Stimulated activated CD4-positive, alpha-beta T cell treated with anti-CD3 and anti-CD28 coated beads, TNF-alpha, amount 100 ng/mL, for 4 hours (primary cell): Measurements from ENCODE around the gene SLC43A2.

Source experiments
- DNase-seq, 3 experiments: peaks; one replicate each; pipeline ENCODE4 v3.0.0-alpha.2; 2020; ENCODE audit warnings: low read depth in 3 of 3

Gene SLC43A2

DNA sequence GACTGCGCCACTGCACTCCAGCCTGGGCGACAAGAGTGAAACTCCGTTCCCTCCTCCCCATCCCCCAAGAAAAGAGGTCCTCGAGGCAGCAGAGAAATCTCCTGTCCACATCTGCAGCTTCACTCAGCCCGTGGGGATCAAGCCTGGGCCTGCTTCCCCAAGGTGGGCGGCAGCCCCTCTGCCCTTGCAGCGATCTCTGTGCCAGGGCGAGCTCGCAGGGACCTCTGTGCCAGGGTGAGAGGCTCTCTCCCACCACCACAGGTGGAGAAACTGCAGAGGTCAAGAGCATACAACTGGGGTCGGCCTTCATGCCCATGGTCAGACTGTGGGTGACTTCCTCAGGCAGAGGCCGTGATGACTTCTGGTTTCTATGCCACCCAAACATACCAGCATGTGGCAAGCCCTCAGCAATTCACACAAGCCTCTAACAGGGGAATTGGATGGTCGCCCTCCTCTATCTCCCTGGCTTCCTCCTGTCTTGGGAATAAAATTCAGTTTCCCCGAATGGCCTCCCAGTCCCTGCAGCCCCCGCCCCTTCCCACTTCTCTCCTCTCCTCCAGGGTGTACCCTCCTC, 5.5 kb downstream of the SLC43A2 start:
- no peak for DNase-seq

DNA sequence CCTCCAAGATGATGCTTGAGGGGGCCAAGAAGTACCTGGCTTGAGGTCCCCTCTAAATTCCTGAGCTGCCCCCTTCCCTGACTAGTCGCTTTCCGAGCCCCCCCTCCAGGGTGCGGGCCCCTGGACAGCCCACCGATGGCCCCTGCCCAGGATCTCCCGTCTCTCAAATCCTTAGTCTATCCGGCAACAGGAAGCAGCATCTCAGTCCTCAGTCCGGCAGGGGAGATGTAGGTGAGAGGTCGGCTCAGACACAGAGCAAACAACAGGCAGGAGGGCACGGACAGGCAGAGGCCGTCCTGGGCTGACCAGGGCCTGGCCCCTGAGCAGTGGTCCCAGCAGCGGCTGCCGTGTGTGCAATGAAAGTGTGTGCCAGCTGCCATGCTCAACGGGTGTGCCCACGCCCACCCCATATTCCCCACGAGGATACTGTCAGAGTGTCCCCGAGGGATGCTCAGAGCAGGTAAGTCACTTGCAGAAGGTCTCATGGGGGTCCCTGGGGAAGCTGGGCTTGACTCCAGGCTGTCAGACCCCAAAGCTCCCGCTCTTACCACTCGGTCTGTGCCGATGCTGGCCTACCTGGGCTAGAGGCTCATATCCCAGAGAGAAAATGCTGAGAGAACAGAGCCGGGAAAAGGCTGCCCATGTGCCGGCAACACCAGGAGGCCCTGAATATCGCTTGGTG, 7.2 kb downstream of the SLC43A2 start:
- DNase-seq: no peak

GRCh38 chr17:1620486-1620885, 8.1 kb downstream of the SLC43A2 start:
- no peak for DNase-seq

DNA sequence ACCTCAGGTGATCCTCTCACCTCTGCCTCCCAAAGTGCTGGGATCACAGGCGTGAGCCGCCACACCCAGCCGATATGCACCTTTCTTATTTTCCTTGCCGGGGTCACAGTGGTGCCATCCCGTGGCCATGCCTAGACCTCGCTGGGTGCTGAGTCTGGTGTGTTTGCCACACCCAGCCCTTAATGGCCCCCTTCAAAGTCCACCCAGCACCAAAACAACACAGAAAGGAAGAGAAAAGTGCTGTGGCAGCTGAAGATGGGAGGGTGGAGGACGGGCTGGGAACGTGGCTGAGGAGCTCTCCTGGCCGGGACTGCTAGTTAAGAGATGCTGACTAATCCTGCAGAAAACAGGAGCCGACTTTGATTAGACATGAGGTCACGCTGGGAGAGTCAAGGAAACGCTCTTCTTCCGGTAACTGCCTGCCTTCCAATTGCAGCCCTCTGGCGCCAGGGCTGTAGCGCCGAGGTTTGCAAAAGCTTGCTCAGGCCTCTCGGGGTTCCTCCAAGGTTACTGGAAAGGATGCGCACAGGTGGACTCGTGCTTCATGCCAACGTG, 10.9 kb downstream of the SLC43A2 start:
- DNase-seq: no peak

- DNase-seq: no peak
Measured at GRCh38 chr17:1616101-1616500, 12.5 kb downstream of the SLC43A2 start.

DNA sequence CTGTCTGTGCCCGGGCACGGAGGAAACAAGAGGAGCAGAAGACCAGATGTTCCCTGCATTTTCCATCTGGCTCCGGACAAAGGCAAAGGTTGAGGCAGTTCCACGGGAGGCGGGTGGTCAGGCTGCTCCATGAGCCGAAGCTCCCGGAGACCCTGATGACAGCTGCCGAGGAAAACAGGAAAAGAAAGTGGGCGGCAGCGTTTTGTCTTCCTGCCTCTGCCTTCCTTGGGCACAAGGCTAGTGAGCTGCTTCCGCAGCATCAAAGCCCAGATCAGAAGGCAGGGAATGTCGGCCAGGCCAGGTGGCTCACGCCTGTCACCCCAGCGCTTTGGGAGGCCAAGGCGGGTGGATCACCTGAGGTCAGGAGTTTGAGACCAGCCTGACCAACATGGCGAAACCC, 16.2 kb downstream of the SLC43A2 start:
- no peak for DNase-seq

- DNase-seq: no peak
Measured at GRCh38 chr17:1611715-1612114, 16.9 kb downstream of the SLC43A2 start.

GRCh38 chr17:1608676-1609075, 20.0 kb downstream of the SLC43A2 start:
- DNase-seq: no peak

DNA sequence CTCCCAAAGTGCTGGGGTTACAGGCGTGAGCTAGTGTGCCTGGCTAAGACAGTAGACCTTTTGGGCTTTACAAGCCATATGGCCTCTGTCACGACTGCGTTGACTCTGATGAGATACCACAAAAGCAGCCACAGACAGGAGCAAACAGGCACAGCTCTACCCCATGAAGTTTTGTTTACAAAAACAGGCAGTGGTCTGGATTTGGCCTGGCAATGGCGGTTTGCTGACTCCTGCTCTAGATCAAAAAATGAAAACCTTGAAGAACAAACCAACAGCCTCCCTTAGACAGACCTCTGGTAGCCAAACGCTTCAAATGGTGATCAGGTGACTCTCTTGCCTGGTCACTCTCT, 20.7 kb downstream of the SLC43A2 start:
- no peak for DNase-seq

DNA sequence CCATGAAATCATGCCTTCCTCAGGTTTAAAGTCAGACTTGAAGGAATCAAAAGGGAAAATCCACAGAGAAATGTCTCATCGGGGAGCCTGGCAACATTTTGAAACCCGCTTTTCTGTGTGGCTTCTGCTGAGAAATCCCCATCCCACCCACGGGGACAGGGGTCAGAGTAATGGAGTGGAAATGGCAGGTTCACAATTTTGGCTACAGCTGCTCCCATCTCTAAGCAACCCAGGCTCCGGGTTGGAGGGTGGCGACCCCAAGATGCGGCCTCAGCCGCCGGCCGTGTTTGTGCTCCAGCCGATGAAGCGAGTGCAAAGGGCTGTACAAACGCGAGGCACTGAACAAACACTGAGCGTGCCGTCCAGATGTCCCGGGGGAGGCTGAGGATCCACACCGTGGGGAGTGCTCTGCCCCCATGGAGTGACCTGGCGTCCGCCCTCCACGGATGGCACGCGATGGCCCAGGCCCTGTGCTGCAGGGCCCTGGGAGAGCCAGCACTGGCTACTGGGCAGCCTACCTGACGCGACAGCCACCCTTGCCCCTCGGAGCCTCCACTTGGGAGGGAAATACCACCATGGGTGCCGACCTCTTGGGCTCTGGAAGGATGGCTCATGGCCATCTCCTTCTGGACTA, 22.2 kb downstream of the SLC43A2 start:
- DNase-seq: no peak

DNA sequence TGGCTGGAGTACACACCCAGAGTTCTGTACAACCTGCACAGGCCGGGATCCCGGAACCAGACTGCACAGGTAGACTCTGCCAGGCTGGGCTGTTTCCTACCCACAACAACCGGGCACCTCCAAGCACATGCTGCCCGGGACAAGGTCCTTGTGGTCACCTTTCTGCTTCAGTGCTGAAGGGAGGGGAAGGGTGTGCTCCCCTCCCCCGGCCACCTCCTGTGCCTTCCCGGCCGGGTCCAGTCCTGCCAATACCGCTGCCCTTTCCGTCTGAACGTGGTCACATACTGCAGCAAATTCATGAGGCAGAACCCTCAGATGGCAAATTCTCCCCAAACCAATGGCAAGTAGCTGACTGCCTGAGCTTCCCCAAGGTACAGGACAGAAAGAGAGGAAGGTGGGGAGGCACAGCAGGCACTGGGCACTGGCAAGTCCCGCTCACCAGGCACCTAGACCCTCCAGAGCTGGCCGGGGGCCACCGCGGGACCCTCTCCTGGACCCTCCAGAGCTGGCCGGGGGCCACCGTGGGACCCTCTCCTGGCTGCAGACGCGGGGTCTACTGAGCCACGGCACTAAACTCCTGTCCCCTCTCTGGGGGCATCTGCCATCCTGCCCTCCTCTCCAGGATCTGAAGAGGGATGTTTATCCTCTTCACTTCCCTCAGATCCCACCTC, 22.8 kb downstream of the SLC43A2 start:
- DNase-seq: no peak

GRCh38 chr17:1604831-1605528, 23.7 kb downstream of the SLC43A2 start:
- DNase-seq: no peak

GRCh38 chr17:1601571-1601970, 27.1 kb downstream of the SLC43A2 start:
- DNase-seq: no peak

DNA sequence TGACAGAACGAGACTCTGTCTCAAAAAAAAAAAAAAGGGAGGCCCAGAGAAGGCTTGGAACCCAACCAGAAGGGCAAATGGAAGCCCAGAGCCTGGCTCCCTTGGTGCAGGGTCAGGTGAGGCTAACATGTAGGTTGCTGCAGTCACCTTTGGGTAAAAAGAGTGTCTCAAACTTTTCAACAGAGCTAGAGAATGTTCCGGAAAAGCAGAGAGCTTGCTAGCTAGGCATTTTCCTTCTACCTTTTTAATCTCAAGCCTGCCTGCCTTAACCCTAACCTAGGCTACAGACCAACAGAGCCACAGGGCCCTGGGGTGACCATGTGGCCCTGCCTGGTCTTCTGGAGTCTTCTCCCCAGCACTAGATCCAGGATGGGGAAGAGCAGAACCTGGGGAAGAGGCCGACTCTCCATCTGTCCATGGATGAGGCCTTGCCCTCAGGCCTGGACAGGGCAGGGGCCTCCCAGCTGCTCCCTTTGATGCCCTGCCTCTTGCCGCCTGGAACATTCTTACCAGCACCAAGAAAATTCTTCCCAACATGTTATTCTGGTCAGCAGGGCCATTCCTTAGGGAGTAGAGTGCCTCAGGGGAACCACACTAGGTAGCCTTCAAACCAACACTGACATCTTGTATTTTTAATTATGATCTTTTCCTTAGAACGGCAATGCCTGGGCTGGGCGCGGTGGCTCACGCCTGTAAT, 30.1 kb downstream of the SLC43A2 start:
- DNase-seq: no peak

DNA sequence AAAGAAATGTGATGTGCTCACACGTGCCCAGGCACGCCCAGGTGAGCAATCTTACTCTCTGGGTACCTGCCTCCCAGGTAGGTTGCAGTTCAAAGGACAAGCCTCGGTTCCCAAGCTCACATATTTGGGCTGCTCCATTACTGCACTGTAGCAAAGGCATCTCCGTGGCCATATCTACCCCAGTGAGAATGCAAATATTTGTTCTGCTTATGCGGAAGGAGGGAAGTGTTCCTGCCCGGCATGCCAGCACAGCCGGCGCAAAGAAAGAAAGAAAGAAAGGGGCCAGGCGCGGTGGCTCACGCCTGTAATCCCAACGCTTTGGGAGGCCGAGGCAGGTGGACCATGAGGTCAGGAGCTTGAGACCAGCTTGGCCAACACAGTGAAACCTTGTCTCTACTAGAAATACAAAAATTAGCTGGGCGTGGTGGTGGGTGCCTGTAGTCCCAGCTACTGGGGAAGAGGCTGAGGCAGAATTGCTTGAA, 30.7 kb downstream of the SLC43A2 start:
- no peak for DNase-seq

- no peak for DNase-seq
Measured at GRCh38 chr17:1593630-1593931, 35.1 kb downstream of the SLC43A2 start.

- no peak for DNase-seq
Measured at GRCh38 chr17:1592751-1593629, 35.6 kb downstream of the SLC43A2 start.

- no peak for DNase-seq
Measured at GRCh38 chr17:1591474-1592090, 37.1 kb downstream of the SLC43A2 start.

- DNase-seq: no peak
Measured at GRCh38 chr17:1590747-1591473, 37.7 kb downstream of the SLC43A2 start.
